GM23248 (cell line): Measurements from ENCODE around the gene BCL2L13.

ENCODE experiments used
- EZH2 ChIP-seq: fragments of 200-600 bp; sonication (generic); IDR thresholded peaks from 2 replicates; pipeline ENCODE4 v1.6.1; 2018; ENCODE audit warnings: antibody characterized with exemption, mild to moderate bottlenecking; ENCODE audit not compliant: insufficient read depth, poor library complexity, severe bottlenecking
- EZH2phosphoT487 ChIP-seq: fragments of 200-600 bp; sonication (generic); IDR thresholded peaks from 2 replicates; pipeline ENCODE4 v1.6.1; 2018; ENCODE audit warnings: antibody characterized with exemption, moderate library complexity, mild to moderate bottlenecking, low read depth; ENCODE audit not compliant: insufficient read depth

DNA sequence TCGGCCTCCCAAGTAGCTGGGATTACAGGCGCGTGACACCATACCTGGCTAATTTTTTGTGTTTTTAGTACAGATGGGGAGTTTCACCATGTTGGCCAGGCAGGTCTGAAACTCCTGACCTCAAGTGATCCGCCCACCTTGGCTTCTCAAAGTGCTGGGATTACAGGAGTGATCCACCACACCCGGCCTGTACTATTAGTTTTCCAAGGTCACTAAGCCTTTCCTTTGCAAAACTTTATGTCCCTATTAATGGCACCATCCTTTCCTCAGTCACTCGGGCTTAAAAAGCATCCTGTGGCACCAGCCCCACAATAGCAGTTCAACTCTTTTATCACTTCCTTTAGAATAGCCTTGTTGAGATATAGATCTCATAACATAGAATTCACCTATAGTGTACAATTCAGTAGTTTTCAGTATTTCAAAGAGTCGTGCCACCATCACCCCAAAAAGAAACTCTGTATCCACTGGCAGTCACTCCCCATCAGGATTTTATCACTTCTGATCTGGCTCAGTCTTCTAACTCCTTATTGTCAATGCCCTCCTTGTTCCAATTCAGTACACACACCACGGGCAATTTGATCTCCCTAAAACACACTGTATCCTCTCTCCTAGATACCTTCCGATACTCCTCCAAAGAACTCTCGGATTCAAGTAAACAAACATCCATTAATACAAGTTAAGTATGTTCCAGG is 921 bp upstream of the BCL2L13 start:
- no peak for TF ChIP-seq EZH2phosphoT487
- no peak for TF ChIP-seq EZH2
